ENCODE results near the gene VWC2. TPM values are rescaled to one million over a fixed set of nuclear protein-coding genes. Genes with fewer than 3 reads are reported as not detected.

VWC2 gene
- total RNA-seq, 2 experiments from 2014 or later: not detected

- Mint-ChIP-seq H3K27me3 (ENCODE audit: low read depth) (no peaks in the 10 kb centered on the region), H3K36me3 (ENCODE audit: low read depth) (no peaks in the 10 kb centered on the region), H3K9me3 (ENCODE audit: insufficient read depth) (no peaks in the 10 kb centered on the region), H3K4me3 (no peak overlapping the region), H3K4me1 (ENCODE audit: low read depth) (no peaks in the 10 kb centered on the region), H3K27ac (no peak overlapping the region)
- POLR2A ChIA-PET: no interaction called here
- DNase-seq: no peak
- no peak for ATAC-seq
- CTCF ChIA-PET: no interaction called here
These were observed 100.0 kb downstream of the VWC2 start for GRCh38 chr7:49873420-49873819.

- ATAC-seq (no peak), DNase-seq (no peak)
- Mint-ChIP-seq H3K36me3 (ENCODE audit: low read depth) (no peaks in the 10 kb centered on the region), H3K27ac (no peak overlapping the region), H3K27me3 (ENCODE audit: low read depth) (no peaks in the 10 kb centered on the region), H3K4me1 (ENCODE audit: low read depth) (no peaks in the 10 kb centered on the region), H3K9me3 (ENCODE audit: insufficient read depth) (no peaks in the 10 kb centered on the region), H3K4me3 (no peak overlapping the region)
- ChIA-PET POLR2A (no interaction called here), CTCF (no interaction called here)
These were observed 101.9 kb downstream of the VWC2 start for GRCh38 chr7:49875336-49875735.

DNA sequence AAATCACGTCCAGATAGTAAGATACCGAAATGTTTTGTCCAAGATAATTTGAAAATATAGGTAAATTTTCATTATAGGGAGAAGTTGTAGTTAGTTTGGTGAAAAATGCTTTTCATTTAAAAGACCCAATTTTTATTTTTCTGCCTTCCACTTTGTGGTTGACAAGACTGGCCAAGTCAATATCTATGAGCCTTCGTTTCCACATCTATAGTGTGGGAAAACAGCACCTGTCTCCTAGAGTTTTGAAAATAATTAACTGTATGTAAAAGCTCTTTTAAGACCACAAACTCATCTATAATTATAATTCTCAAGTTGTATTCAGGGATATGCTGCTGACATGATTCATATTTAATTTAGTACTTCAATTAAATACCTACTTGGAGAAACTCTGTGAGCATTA, 102.8 kb downstream of the VWC2 start:
- Mint-ChIP-seq H3K27ac (no peak overlapping the region), H3K4me3 (no peak overlapping the region), H3K9me3 (ENCODE audit: insufficient read depth) (no peaks in the 10 kb centered on the region), H3K27me3 (ENCODE audit: low read depth) (no peaks in the 10 kb centered on the region), H3K4me1 (ENCODE audit: low read depth) (no peaks in the 10 kb centered on the region), H3K36me3 (ENCODE audit: low read depth) (no peaks in the 10 kb centered on the region)
- CTCF ChIA-PET: no interaction called here
- DNase-seq (no peak), ATAC-seq (no peak)
- POLR2A ChIA-PET: no interaction called here

DNA sequence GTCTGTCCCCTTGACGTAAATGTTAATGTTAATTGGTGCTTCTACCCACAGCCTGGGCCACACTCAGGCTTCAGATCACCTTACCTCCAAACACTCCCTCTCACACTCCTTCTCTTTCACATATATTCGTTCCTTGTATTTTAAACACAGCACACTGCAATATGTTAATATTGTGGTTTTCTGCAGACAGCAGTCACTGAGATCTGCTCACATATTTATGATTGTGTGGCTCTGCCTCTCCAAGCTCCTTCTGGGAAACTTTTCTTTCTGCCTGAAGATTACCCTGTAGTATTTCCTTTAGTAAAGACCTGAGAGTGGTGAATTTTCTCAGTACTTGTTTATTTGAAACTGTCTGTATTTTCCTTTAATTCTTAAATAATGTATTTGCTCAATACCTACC, 104.7 kb downstream of the VWC2 start:
- H3K27me3 Mint-ChIP-seq (ENCODE audit: low read depth): peaks cover 2% of the 10 kb centered on the region
- no peaks in the 10 kb centered on the region for H3K9me3 Mint-ChIP-seq (ENCODE audit: insufficient read depth)
- H3K36me3 Mint-ChIP-seq (ENCODE audit: low read depth): no peaks in the 10 kb centered on the region
- H3K4me3 Mint-ChIP-seq: no peak overlapping the region
- ChIA-PET CTCF (no interaction called here), POLR2A (no interaction called here)
- H3K27ac Mint-ChIP-seq: no peak overlapping the region
- H3K4me1 Mint-ChIP-seq (ENCODE audit: low read depth): no peaks in the 10 kb centered on the region
- DNase-seq (no peak), ATAC-seq (no peak)

DNA sequence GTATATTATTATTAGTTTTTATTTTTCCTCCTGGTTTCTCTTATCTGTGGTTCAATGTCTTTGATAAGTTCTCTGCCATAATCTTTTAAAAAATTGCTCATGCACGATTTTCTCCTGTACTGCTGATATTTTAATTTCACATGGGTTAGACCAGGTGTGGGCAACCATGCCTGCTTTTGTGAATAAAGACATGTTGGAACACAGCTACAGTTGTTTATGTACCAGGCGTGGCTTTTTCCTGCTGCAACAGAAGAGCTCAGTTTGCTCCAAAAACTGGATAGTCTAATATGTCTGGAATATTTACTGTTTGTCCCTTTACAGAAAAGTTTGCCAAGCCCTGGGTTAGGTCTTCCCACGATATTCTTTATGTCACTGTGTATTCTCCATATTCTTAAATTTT, 105.2 kb downstream of the VWC2 start:
- ChIA-PET CTCF (no interaction called here), POLR2A (no interaction called here)
- Mint-ChIP-seq H3K4me1 (ENCODE audit: low read depth) (no peaks in the 10 kb centered on the region), H3K9me3 (ENCODE audit: insufficient read depth) (no peaks in the 10 kb centered on the region), H3K27ac (no peak overlapping the region), H3K27me3 (ENCODE audit: low read depth) (peaks cover 2% of the 10 kb centered on the region), H3K36me3 (ENCODE audit: low read depth) (no peaks in the 10 kb centered on the region), H3K4me3 (no peak overlapping the region)
- DNase-seq (no peak), ATAC-seq (no peak)

DNA sequence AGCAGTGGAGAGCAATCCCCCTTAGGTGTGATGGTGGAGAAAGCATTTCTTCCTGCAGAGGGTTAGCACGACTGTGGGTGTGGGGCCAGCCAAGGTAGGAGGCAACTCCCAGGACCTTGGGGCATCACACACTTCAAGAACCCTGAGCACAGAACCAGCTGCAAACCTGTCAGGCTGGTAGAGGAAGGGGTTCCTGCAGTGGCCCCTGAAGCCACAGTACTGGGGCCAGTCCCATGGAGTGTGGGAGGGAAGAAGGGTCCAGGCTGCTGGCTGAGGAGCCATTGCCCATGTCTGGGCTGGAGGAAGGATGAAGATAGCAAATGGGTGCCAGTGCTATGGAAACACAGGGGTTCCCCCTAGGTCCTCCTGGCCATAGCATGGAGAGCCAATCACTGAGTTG, 110.5 kb downstream of the VWC2 start:
- no peak for ATAC-seq

DNA sequence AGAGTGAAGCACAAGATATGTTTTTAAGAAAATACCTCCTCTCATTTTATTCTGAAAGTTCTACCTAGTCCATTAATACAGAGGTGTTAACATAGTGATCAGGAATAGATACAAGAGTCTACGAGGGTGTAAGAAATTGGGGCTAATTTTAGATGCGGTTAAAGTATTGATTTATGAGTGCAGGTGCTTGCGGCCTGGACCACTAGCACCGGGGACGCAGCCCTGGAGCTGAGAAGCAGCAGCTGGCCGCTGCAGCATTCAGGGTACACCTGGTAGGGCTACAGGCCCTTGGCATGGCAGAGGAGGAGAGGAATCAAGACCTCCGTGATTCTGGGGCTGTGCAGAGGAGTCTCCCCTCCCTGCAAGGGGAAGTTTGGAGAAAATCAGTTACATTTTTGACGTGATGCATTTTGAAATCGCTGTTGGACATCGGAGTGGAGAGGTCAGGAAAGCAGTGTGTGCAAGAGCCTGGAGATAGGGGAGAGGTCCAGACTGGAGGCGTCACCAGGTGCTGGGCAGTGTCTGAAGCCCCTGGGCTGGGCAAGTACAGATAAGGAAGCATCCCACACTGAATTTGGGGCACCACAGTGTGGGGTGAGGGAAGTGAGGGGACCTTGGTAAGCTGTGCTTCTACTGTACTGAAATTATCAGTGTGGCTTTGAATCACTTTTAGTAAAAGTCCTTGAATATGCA, 112.3 kb downstream of the VWC2 start:
- Mint-ChIP-seq H3K4me3 (no peak overlapping the region), H3K9me3 (ENCODE audit: insufficient read depth) (no peaks in the 10 kb centered on the region), H3K27me3 (ENCODE audit: low read depth) (peaks cover 2% of the 10 kb centered on the region), H3K4me1 (ENCODE audit: low read depth) (no peaks in the 10 kb centered on the region), H3K36me3 (ENCODE audit: low read depth) (no peaks in the 10 kb centered on the region), H3K27ac (no peak overlapping the region)
- DNase-seq: no peak
- CTCF ChIA-PET: no interaction called here
- POLR2A ChIA-PET: no interaction called here
- ATAC-seq: no peak

More for the DNA sequence above, 110.5 kb downstream of the VWC2 start:
- Mint-ChIP-seq H3K27ac (no peak overlapping the region), H3K4me3 (no peak overlapping the region), H3K36me3 (ENCODE audit: low read depth) (no peaks in the 10 kb centered on the region), H3K27me3 (ENCODE audit: low read depth) (peaks cover 2% of the 10 kb centered on the region), H3K9me3 (ENCODE audit: insufficient read depth) (no peaks in the 10 kb centered on the region), H3K4me1 (ENCODE audit: low read depth) (no peaks in the 10 kb centered on the region)
- ChIA-PET CTCF (no interaction called here), POLR2A (no interaction called here)
- no peak for DNase-seq

- Mint-ChIP-seq H3K27ac (no peak overlapping the region), H3K9me3 (ENCODE audit: insufficient read depth) (no peaks in the 10 kb centered on the region), H3K4me3 (no peak overlapping the region), H3K36me3 (ENCODE audit: low read depth) (no peaks in the 10 kb centered on the region), H3K4me1 (ENCODE audit: low read depth) (no peaks in the 10 kb centered on the region), H3K27me3 (ENCODE audit: low read depth) (no peaks in the 10 kb centered on the region)
- ChIA-PET POLR2A (no interaction called here), CTCF (no interaction called here)
- DNase-seq (no peak), ATAC-seq (no peak)
These were observed 119.0 kb downstream of the VWC2 start for GRCh38 chr7:49892481-49892880.

DNA sequence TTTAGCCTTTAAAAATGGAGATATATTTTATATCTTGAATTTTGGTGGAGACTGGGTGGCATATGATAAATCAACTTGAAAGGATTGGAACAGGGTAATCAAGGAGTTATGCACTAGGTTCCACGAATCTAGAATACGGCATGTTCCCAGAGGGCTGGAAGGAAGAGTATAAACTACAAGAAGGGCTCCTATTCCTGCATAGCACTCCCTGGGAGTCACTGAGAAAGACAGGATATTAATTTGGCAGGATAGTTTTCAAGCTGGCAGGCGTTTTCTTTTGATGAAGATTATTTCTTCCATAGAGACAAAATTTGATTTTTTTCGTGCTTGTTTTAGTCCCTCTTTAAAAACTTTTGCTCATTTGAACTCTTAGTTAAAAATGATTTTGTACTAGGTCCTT, 119.7 kb downstream of the VWC2 start:
- no peaks in the 10 kb centered on the region for H3K9me3 Mint-ChIP-seq (ENCODE audit: insufficient read depth)
- no peak overlapping the region for H3K4me3 Mint-ChIP-seq
- DNase-seq (no peak), ATAC-seq (no peak)
- no peaks in the 10 kb centered on the region for H3K4me1 Mint-ChIP-seq (ENCODE audit: low read depth)
- H3K27me3 Mint-ChIP-seq (ENCODE audit: low read depth): no peaks in the 10 kb centered on the region
- CTCF ChIA-PET: no interaction called here
- no peaks in the 10 kb centered on the region for H3K36me3 Mint-ChIP-seq (ENCODE audit: low read depth)
- H3K27ac Mint-ChIP-seq: no peak overlapping the region
- POLR2A ChIA-PET: no interaction called here

DNA sequence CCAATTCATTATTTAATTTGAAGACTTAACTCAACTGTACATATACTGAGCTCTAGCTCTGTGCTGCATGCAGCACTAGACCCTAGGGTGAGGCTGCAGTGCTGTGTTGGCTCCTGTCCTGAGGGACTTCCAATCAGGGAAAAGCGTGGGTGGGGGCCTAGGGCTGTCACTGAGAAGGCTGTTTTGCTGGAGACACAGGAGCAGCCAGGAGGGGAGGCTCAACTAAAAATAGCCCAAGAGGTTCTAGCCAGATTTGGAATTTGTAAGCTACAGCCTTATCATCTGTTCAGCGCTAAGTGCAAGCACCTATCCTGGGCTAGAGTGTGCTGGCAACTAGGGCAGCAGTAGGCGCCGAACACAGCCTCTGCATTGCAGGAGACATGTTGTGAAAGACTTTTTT, 121.1 kb downstream of the VWC2 start:
- DNase-seq: no peak
- Mint-ChIP-seq H3K4me3 (no peak overlapping the region), H3K4me1 (ENCODE audit: low read depth) (no peaks in the 10 kb centered on the region), H3K9me3 (ENCODE audit: insufficient read depth) (no peaks in the 10 kb centered on the region), H3K36me3 (ENCODE audit: low read depth) (no peaks in the 10 kb centered on the region), H3K27me3 (ENCODE audit: low read depth) (no peaks in the 10 kb centered on the region), H3K27ac (no peak overlapping the region)
- ATAC-seq: no peak
- CTCF ChIA-PET: no interaction called here
- POLR2A ChIA-PET: no interaction called here

DNA sequence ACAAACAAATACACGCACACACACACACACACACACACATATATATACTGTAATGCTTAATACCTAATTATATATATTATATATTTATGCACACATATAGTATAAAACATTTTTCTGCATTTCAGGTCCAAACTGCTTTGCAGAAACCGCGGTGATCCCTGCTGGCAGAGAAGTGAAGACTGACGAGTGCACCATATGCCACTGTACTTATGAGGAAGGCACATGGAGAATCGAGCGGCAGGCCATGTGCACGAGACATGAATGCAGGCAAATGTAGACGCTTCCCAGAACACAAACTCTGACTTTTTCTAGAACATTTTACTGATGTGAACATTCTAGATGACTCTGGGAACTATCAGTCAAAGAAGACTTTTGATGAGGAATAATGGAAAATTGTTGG, 138.5 kb downstream of the VWC2 start:
- ChIA-PET CTCF (no interaction called here), POLR2A (no interaction called here)
- no peaks in the 10 kb centered on the region for H3K36me3 Mint-ChIP-seq (ENCODE audit: low read depth)
- DNase-seq (no peak), ATAC-seq (no peak)
- peaks cover 2% of the 10 kb centered on the region for H3K27me3 Mint-ChIP-seq (ENCODE audit: low read depth)
- H3K4me1 Mint-ChIP-seq (ENCODE audit: low read depth): no peaks in the 10 kb centered on the region
- H3K9me3 Mint-ChIP-seq (ENCODE audit: insufficient read depth): no peaks in the 10 kb centered on the region
- H3K4me3 Mint-ChIP-seq: no peak overlapping the region
- no peak overlapping the region for H3K27ac Mint-ChIP-seq

DNA sequence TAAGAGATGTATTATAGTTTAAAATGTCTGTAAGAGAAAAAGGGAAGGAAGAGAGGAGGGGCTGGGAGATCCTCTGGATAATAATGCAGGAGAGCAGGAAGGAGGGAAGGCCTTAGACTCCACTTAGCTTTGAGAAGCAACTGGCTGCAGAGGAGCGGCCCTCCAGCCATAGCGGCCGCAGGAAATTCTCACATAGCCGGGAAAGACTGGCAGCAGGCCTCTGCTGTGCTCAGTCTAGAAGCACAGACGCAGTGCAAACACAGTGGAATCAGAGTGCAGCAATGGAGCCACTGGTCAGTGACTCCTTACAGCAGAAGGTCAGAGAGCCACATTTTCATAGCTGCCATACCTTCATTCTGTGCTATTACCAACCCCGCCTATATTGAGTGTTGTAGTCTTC, 153.3 kb downstream of the VWC2 start:
- no peak overlapping the region for H3K27ac Mint-ChIP-seq
- ATAC-seq (no peak), DNase-seq (no peak)
- no peaks in the 10 kb centered on the region for H3K4me1 Mint-ChIP-seq (ENCODE audit: low read depth)
- ChIA-PET CTCF (no interaction called here), POLR2A (no interaction called here)
- no peaks in the 10 kb centered on the region for H3K27me3 Mint-ChIP-seq (ENCODE audit: low read depth)
- H3K9me3 Mint-ChIP-seq (ENCODE audit: insufficient read depth): peaks cover 6% of the 10 kb centered on the region
- H3K36me3 Mint-ChIP-seq (ENCODE audit: low read depth): no peaks in the 10 kb centered on the region
- H3K4me3 Mint-ChIP-seq: no peak overlapping the region

DNA sequence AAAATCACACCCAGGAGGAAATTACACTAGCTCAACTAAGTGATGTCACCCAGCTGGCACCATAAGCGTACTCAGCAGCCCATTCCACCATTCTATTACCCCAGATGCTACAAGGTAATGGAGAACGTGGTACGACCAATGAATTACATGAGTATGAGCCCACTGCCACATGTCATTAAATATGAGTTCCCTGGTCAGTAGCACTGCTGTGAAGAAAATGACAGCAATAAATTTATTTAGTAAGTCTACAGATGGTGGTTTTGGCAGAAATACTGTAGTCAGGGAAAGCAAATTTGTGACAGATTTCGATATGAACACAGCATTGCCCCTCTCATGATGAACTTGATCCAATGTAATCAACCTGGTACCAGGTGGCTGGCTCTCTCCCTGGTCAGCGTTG, 154.2 kb downstream of the VWC2 start:
- Mint-ChIP-seq H3K9me3 (ENCODE audit: insufficient read depth) (peaks cover 6% of the 10 kb centered on the region), H3K4me3 (no peak overlapping the region), H3K27ac (no peak overlapping the region), H3K4me1 (ENCODE audit: low read depth) (no peaks in the 10 kb centered on the region), H3K27me3 (ENCODE audit: low read depth) (no peaks in the 10 kb centered on the region), H3K36me3 (ENCODE audit: low read depth) (no peaks in the 10 kb centered on the region)
- ChIA-PET CTCF (no interaction called here), POLR2A (no interaction called here)
- DNase-seq (no peak), ATAC-seq (no peak)
